HG03439 (cell line): ENCODE measurements around the gene STAB1.
A peak's percentile ranks its signal among the peaks of the same experiment; 100 is the strongest.

Experiments used
- ATAC-seq: cut with Tn5 transposase; IDR thresholded peaks from one replicate; pipeline ENCODE4 v1.9.1; 2021; ENCODE audit warnings: mild to moderate bottlenecking, moderate library complexity; ENCODE audit not compliant: unreplicated experiment

STAB1 gene, protein sequence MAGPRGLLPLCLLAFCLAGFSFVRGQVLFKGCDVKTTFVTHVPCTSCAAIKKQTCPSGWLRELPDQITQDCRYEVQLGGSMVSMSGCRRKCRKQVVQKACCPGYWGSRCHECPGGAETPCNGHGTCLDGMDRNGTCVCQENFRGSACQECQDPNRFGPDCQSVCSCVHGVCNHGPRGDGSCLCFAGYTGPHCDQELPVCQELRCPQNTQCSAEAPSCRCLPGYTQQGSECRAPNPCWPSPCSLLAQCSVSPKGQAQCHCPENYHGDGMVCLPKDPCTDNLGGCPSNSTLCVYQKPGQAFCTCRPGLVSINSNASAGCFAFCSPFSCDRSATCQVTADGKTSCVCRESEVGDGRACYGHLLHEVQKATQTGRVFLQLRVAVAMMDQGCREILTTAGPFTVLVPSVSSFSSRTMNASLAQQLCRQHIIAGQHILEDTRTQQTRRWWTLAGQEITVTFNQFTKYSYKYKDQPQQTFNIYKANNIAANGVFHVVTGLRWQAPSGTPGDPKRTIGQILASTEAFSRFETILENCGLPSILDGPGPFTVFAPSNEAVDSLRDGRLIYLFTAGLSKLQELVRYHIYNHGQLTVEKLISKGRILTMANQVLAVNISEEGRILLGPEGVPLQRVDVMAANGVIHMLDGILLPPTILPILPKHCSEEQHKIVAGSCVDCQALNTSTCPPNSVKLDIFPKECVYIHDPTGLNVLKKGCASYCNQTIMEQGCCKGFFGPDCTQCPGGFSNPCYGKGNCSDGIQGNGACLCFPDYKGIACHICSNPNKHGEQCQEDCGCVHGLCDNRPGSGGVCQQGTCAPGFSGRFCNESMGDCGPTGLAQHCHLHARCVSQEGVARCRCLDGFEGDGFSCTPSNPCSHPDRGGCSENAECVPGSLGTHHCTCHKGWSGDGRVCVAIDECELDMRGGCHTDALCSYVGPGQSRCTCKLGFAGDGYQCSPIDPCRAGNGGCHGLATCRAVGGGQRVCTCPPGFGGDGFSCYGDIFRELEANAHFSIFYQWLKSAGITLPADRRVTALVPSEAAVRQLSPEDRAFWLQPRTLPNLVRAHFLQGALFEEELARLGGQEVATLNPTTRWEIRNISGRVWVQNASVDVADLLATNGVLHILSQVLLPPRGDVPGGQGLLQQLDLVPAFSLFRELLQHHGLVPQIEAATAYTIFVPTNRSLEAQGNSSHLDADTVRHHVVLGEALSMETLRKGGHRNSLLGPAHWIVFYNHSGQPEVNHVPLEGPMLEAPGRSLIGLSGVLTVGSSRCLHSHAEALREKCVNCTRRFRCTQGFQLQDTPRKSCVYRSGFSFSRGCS (N-terminal part only)

DNA sequence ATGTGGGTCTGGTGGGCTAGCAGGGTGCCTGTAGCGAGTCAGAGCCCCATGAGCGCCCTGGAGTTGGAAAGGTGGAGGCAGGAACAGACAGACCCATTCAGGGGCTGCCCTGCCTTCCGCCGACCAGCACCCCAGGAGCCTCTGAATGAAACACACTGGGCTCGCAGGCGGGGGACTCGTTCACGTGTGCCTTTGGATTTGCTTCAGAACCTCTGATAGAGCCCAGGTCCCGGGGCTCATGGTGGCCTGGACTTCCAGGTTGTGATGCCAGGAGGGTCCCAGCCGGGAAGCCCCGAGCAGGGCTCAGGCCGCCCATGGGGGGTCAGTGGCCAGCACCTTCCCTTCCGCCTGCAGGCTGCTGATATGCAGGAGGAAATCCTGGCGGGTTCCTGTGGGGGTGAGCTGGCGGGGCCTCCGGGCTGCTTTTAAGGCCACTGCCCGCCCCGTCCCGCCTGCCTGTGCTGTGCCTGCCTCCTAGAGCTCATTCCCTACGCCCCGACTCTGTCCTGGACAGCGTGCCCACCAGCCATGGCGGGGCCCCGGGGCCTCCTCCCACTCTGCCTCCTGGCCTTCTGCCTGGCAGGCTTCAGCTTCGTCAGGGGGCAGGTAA is at the start of gene STAB1:
Gene STAB1, plus strand, starts transcription at position 453 of the 610 bp plus-strand sequence. Its CDS starts 76 bp downstream, at position 529.
- no peak for ATAC-seq

DNA sequence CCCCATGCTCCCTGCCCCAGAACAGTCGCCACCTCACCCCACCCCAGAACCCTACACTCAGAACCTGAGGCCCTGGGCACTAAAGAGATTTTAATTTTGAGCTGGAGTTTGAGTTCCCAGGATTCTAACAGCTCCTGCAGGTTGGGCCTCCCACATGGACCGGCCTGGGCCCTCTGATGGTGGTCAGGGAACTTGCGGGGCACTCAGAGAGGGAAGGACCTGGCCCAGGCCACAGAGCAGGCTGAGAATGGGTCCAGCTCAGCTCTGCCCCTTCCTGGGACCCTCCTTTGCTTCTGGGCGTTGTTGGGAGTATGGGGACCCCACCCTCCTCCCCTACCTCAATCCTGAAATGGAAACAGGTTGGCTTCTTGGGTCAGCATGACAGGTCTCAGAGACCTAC is 49.1 kb upstream of the STAB1 start:
- no peak for ATAC-seq

DNA sequence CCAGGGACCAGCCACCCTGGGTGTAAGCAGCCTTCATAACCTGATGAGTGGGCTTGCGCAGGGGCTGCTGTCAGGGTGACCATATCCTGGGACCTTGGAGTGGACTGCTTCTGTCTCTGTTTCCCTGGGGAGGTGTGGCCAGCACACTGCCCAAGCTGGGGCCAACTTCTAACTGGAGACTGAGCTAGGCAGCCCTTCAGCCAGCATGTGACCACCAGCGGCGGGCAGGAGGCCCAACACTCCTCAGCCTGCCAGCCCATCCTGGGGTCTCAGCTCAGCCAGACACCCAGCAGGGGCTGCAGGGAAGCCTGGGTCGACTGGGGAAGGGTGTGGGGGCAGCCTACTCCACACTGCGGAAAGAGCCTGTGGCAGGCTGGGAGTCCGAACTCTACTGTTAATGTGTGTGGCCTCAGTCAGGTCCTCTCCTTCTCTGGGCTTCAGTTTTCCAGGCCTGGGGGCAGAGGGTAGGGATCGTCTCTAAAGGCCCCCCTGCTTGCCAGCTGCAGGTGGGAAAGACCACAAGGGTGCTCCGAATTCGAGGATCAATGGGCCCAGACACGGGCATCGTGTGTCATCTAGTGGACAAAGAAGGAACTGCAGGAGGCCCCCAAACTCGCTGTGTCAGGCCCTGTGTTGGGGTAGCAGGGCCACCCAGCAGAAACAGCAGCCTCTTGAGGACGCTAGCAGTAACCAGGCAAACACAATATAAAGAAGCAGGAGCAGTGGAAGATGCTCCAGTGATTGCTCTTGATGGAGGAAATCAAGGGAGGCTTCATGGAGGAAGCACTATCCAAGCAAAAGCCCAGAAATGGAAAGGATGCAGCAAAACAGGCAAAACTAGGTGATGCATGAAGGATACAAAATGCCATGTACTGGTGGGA is 48.3 kb upstream of the STAB1 start:
- ATAC-seq: no peak

DNA sequence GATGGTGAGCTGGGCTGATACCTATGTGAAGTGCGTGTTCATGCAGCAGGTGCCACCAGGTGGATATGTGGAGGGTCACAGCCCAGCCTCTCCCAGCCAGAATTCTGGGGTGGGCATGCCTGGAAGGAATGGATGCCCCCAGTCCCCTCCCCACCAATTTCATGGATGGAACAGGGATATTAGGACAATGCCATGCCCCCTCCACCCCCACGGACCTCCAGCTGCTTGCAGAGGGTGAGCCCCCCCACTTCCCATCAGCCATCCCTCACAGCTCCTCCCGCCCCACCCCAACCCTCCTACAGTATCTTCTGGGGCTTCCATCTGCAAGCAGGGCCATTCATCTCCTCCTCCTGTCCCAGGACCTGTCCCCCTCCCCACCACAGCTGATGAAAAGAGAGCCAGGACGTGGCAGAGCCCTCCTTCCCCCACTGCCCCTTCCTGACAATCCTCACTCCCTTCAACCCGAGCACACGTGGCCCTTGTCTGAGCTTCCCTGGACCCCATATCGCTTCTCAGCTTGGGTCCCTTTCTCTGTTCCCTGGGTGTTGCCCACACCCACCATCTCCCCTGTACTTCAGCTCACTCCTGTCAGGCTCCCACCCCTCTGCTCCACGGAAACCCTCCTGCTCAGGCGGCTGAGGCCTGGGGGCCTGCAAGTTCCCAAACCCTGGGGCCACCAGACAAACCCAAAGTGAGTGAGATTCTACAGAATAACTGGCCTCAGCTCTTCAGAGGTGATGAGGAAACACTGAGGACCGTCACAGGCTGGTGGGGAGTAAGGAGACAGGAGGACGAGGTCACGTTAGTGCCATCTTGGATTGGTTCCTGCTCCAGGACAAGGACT is 47.4 kb upstream of the STAB1 start:
- no peak for ATAC-seq

DNA sequence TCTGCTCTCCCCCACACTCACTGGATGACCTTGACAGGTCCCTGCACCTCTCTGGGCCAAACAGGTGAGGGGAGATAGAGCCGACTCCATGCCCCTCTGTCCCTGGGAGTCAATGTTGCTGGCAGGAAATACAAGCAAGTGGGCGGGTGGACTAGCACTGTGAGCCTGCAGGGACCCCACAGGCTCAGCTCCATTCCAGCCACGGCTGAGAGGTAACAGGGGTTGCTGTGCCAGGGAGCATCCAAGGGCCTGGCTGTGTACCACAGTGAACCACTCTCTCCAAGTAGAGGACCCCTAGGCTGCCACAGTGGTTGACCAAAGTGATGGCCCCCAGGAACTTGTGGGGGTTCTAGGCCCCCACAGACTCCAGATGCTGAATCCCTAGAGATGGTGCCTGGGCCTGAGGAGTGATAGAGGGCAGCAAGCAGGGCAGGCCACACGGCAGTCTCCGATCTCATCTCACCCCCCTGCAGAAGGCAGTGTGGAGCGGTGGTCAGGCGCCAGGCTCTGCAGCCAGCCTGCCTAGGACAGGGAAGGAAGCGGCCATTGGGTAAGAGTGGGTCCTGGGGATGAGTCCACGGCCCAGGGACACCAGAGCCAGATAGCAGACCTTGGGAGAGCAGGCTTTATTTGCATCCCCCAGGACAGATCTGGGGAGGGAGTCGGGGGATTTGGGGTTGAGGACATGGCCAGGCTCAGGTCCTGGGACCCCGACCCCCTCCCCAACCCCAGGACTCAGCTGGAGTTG is 44.5 kb upstream of the STAB1 start:
- no peak for ATAC-seq

DNA sequence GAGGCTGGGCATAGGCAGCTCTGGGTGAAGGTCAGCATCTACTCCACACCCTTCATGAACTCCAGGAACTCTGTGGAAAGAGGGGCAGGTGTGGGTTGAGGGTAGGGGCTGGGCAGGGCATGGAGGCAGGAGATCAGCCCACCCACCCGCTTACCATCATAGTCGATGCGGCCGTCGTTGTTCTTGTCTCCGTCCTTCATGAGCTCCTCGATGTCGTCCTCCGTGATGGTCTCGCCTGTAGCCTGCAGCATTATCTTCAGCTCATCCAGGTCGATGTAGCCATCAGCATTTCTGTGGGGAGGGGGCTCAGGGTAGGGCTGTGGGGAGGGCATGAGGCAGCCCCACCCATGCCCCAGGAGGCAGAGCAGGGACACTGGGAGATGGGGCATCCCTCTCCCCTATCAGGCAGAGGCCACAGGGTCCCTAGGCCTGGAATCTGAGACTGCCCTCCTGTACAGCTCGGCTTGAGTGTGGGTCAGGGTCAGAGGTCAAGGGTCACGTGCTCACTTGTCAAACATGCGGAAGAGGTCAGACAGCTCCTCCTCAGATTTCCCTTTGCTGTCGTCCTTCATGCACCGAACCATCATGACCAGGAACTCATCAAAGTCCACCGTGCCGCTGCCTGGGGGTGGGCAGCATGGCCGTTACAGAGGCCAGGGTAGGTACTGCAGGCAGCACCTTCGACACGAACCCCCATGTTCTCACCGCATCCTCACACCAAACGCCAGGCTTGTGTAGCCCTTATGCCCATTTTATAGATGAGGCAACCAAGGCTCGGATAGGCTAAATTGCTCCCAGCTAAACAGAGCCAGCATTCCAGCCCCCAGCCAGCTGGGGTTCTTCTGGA is 43.7 kb upstream of the STAB1 start:
- no peak for ATAC-seq

DNA sequence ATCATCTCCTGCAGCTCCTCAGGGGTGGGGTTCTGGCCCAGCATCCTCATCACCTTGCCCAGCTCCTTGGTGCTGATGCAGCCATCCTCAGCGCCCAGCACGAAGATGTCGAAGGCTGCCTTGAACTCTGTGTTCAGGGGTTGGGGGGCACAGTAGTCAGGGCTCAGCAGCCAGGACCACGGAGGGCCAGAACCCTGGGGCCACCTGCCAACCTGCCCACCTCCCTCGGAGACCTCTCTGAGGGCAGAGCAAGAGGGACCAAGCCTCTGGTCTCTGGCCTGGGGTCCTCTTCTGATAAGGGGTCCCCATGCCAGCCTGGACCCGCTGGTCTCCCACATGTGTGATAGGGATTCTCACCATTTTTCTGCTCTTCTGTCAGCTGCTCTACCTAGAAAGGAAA is 43.0 kb upstream of the STAB1 start:
- no peak for ATAC-seq

DNA sequence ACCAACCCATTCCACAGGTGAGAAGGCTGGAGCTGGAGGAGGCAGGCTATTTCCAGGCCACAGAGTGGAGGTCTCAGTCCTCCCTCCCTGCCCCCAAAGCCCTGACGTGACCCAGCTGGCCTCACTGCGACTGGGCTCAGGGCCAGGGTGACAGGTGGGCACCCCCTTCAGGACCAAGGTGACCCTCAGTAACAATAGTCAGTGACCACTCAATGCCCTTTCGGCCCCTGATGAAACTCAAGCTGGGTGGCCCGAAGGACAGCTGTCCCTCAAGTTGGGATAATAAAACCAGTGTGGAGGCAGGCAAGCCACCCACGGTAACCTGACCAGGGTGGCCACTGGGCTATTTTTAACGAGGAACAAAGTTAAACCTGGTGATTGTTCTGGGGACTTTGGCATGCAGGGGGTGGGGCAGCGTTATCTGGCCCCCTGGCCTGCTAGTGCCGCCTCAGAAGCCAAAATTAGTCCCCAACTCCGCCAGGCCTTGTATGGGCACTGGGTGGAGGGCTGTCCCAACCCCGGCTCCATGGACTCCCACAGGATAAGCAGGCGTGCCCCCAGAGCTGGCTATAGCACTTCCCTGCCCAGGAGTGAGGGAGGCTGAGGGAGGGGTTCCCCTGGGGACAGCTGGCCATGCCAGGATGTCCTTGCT is 42.4 kb upstream of the STAB1 start:
- no peak for ATAC-seq

DNA sequence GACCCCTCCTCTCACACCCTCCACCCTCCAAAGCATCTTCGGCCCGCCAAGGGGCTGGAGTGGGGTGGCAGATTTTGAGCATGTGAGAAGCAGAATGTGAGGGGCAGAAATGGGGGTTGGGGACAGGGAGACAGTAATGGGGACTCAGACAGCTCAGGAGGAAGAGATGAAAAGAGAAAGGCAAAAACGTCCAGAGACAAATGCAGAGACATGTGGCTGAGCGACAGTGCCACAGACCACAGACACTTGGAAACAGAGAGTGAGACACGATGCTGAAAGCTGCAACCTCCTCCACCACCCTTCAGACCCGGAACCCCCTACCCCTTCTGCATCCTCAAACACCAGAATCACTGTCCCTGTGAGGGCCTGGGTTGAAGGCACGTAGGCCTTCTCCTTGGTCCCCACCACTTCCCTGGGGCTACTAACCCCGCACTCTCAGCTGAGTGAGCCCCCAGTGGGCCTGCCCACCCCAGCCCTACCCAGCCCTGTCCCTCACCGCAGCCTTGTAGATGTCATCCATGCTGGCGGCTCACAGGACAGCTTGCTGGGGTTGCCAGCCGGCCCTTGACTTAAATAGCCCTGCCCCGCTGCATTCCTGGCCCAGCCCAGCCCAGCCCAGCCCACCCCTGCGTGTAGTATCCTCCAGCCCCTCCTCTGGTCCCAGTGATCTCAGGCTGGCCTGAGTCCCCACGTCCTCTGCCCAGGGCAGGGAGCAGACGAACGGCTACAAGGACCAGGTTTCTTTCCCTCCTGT is 41.5 kb upstream of the STAB1 start, which contains the start of gene TNNC1:
Gene TNNC1, minus strand, starts transcription at position 546 of the 754 bp plus-strand sequence. Its CDS starts 26 bp downstream, at position 520.
- no peak for ATAC-seq

DNA sequence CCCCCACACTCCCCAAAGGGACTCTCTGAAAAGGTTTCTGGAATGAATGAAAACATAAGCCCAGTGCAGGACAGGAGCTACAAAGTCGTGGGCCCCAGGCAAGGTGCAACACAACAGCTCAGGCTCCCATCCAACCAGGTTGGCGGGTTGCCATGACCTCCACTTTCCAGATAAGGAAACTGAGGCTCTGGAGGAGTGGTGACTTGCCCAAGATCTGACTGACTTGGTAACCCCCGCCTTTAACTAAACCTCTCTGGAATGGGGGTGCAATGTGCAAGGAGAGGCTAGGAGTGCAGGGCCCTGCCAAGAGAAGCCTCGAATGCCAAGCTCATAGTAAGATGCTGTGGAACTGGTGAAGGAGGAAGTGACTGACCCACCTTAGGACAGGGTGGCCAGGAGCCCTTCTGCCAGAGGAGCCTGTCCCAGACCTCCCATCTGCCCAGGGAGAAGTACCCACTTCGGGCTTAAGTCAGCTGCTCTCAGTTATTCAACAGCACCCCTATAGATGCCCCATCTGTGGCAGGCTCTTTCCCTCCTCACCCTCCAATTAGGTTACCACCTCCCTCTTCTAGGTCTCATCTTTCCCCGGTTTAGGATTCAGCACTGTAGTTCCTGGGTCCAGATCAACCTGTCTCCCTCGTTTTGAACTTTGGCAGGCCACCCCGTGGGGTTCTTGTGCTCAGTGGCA is 40.7 kb upstream of the STAB1 start:
- no peak for ATAC-seq

DNA sequence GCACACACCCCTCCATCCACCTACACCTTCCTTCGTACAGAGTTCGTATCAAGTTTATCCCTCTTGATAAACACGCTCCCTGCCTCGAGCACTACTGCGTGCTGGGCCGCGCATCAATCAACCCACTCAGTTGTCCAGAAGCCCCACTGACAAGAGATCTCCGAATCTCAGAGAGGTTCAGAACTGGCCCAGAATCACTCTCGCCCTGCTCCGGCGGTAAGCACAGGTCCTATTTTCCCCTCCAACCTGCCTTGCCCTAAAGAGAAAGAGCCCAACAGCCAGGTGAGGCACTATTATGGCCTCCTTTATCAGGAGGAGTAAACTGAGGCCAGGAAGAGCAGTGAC is 40.2 kb upstream of the STAB1 start:
- ATAC-seq: peak; percentile 2

DNA sequence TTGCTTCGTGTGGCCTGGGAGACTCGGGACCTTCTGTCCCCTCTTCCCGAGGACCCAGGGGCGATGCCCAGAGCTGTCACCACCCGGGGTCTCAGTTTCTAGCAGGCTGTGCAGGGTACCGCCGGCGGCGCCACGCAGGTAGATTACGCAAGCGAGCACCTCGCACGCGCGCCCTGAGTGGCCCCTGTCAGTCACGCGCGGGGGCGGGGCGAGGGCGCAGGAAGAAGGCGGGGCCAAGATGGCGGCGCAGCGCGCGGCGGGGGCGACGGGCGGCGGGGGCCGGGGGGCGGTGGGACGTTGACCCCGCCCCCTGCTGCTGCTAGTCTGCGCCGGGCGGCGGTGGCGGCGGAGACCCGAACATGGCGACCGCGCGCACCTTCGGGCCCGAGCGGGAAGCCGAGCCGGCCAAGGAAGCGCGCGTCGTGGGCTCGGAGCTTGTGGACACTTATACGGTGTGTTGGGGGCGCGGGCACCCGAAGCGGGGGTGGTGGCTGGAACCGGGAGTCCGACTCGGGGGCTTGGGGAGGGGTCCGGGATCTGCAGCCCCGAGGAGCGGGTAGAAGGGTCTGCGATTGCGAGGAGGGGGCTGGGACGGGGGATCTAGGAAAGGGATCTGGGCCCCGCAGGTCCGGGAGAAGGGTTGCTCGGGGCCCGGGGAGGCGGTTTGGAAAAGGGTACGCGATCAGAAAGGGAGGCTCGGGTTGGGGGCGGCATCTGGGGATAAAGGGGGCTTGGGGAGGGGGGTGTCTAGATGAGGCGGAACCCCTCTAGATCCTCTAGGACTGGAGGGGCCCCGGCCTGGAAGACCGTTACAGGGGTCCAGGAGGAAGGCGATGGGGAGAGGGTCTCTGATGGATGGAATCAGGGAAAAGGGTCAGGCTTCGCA is 39.6 kb upstream of the STAB1 start, which contains the start of gene NISCH:
Gene NISCH, plus strand, starts transcription at position 322 of the 886 bp plus-strand sequence. Its CDS starts 38 bp downstream, at position 360.
- ATAC-seq: peak; percentile 78

DNA sequence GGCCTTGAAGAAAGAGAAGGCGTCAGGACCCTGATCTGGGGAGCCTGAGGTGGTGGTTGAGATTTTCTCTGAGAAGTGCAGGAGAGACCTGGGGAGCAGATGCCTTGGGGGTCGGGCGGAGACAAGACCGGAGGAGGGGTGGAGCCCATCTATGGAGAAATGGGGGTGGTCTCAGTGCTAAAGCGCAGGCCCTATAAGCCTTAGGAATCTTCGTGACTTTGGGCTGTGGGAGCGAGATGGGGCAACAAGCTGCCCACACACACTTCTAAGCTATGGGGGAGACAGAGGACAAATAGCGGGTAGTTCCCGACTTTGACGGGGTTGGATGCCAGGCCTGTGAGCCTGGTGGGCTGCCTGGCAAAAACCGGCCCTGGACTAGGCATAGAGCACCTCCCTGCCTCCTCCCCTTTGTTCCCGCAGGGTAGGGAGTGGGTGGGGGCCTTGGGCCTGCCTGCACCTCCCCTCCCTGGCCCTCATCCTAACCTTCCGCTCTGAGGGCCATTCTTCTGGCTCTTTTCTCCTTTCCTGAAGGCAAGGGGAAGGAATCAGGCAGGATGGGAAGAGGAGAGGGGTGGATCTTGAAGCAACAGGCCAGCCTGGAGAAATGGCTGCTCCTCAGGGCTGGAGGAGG is 38.9 kb upstream of the STAB1 start:
- ATAC-seq: no peak

DNA sequence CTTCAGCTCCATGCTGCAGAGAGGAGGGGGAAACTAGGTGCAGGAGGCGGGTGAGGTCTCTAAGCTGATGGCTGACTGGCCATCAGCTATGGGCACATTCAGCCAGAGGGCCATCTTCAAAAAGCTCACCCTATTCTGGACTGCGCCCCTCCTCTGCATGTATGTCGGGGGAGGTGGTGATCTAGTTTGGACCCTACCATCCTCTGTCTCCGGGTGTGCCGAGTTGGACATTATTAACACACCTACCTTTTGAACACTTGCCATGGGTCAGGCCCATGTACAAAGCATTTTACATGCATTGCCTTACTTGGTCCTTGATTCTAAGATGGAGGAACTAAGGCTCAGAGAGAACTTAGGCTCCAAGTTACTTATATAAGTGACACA is 38.3 kb upstream of the STAB1 start:
- ATAC-seq: no peak
